Measurements from ENCODE around the gene SCP2D1.

DNA sequence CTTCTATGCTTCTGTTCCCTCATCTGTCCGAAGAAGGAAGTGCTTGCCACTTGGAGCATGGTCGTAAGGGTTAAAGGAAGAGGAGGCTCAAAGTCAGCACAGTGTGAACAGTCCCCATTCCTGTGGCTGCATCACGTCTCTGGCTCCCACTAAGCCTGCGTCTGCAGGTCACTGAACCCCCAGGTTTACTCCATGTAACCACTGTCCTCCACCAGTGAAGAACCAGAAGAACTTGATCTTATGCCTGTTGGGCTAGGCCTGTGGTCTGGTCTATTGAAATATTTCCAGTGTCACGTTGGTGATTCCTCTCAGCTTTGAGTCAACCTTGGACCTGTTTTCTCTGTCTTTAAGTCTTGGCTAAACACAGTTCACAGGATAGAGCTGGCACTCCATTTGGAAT, 45.9 kb upstream of the SCP2D1 start:
- no peak for TF ChIP-seq CTCF (IDR thresholded peaks at IDR 0.05)
- TF ChIP-seq POLR2A (IDR thresholded peaks at IDR 0.05) = no peak
- no peak for TF ChIP-seq EP300 (IDR thresholded peaks at IDR 0.05)
